ENCODE data around the gene MAP6. TPM values are rescaled to one million over a fixed set of nuclear protein-coding genes. Genes with fewer than 3 reads are reported as not detected.

Gene MAP6
- total RNA-seq, 4 donors from 2014 or later = 10.4 to 16.3 (median 11.7) TPM

DNA sequence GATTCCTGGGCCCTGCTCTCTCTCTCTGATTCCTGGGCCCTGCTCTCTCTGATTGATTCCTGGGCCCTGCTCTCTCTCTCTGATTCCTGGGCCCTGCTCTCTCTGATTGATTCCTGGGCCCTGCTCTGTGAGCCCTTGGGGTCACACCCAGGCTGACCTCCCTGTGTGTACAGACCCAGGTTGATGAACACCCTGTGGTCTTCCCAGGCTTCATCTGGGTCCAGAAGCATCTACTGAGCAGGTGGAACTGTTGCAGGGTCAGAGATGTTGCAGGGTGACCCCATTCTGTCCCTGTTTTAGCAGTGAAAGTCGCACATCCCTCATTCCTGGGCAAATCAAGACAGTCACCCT, 126.8 kb downstream of the MAP6 start:
- TF ChIP-seq POLR2A (IDR thresholded peaks at IDR 0.05) (no peak), EP300 (IDR thresholded peaks at IDR 0.05) (no peak)
- TF ChIP-seq, protein P1, sequence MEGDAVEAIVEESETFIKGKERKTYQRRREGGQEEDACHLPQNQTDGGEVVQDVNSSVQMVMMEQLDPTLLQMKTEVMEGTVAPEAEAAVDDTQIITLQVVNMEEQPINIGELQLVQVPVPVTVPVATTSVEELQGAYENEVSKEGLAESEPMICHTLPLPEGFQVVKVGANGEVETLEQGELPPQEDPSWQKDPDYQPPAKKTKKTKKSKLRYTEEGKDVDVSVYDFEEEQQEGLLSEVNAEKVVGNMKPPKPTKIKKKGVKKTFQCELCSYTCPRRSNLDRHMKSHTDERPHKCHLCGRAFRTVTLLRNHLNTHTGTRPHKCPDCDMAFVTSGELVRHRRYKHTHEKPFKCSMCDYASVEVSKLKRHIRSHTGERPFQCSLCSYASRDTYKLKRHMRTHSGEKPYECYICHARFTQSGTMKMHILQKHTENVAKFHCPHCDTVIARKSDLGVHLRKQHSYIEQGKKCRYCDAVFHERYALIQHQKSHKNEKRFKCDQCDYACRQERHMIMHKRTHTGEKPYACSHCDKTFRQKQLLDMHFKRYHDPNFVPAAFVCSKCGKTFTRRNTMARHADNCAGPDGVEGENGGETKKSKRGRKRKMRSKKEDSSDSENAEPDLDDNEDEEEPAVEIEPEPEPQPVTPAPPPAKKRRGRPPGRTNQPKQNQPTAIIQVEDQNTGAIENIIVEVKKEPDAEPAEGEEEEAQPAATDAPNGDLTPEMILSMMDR (IDR thresholded peaks at IDR 0.05) = no peak
- no peak overlapping the region for H3K27ac ChIP-seq
- no peaks in the 10 kb centered on the region for H3K36me3 ChIP-seq
- no peak overlapping the region for H3K4me3 ChIP-seq
- H3K9me3 ChIP-seq = no peaks in the 10 kb centered on the region
- H3K27me3 ChIP-seq = no peaks in the 10 kb centered on the region
- peaks cover 0 to 5% (median 0%) of the 10 kb centered on the region in 4 donors for H3K4me1 ChIP-seq
- no peak for DNase-seq (ENCODE audit: low spot score in 2 of 2)
- 91% methylated on average over 1 of the region's 1 CpG; no CpG with 5 or more reads in 1 of the 2 donors for WGBS, 2 donors

GRCh38 chr11:75541193-75542087, 127.4 kb downstream of the MAP6 start:
- Histone ChIP-seq H3K36me3 (no peaks in the 10 kb centered on the region), H3K4me3 (no peak overlapping the region), H3K4me1 (peaks cover 0 to 5% (median 0%) of the 10 kb centered on the region in 4 donors), H3K27ac (no peak overlapping the region), H3K9me3 (no peaks in the 10 kb centered on the region), H3K27me3 (no peaks in the 10 kb centered on the region)
- no peak for TF ChIP-seq POLR2A (IDR thresholded peaks at IDR 0.05)
- TF ChIP-seq, protein P1 (IDR thresholded peaks at IDR 0.05) = no peak
- no peak for TF ChIP-seq EP300 (IDR thresholded peaks at IDR 0.05)
- 97 to 99% methylated on average over 4 of the region's 4 CpGs for WGBS, 2 donors
- no peak for DNase-seq (ENCODE audit: low spot score in 2 of 2)

DNA sequence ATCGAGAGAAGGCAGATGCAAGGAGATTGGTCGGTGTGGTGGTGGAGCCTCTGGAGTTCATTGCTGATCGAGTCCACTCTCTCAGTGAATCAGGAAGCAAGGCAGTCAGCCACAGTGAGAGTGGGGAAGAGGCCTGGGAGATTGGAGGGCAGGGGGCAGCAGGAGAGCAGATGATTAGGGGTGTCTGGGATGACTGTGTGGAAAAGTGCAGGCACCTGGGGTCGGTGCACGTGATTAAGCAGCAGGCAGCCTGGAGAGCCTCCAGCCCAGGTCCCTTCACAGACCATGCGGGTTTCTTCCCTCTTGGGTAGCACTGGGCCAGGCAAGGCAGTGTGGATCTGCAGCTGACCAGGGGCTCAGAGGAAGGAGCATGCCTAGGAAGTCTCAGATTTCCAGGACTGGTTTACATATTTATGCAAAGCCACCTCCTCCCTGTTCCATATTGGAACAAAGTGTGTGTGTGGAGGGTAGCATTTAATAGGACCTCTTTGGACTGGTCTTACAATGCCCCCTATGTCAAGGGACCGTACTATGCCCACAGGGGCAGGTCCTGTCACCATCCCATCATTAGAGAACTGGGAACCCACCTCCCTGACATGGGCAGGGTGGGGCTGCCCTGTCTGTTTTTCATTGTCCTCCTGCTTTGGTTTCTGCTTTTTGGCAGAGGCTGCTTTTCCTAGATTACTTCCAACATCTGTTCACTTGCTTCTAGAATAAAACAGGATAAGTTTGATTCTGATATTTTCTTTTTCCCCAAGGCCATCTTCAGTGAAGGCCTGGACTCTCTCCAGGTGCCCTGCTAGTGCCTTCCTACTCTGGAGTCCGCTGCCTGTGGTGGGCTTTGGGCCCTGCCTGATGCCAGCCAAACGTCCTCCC, 129.1 kb downstream of the MAP6 start:
- Histone ChIP-seq H3K4me3 (no peak overlapping the region), H3K36me3 (no peaks in the 10 kb centered on the region), H3K4me1 (peaks cover 0 to 5% (median 0%) of the 10 kb centered on the region in 4 donors), H3K27me3 (no peaks in the 10 kb centered on the region), H3K9me3 (no peaks in the 10 kb centered on the region), H3K27ac (no peak overlapping the region)
- WGBS, 2 donors = 47 to 50% methylated on average over 9 of the region's 9 CpGs
- DNase-seq (ENCODE audit: low spot score in 2 of 2) = no peak
- TF ChIP-seq EP300 (IDR thresholded peaks at IDR 0.05) (no peak), POLR2A (IDR thresholded peaks at IDR 0.05) (no peak)
- TF ChIP-seq, protein P1 (IDR thresholded peaks at IDR 0.05) = no peak

DNA sequence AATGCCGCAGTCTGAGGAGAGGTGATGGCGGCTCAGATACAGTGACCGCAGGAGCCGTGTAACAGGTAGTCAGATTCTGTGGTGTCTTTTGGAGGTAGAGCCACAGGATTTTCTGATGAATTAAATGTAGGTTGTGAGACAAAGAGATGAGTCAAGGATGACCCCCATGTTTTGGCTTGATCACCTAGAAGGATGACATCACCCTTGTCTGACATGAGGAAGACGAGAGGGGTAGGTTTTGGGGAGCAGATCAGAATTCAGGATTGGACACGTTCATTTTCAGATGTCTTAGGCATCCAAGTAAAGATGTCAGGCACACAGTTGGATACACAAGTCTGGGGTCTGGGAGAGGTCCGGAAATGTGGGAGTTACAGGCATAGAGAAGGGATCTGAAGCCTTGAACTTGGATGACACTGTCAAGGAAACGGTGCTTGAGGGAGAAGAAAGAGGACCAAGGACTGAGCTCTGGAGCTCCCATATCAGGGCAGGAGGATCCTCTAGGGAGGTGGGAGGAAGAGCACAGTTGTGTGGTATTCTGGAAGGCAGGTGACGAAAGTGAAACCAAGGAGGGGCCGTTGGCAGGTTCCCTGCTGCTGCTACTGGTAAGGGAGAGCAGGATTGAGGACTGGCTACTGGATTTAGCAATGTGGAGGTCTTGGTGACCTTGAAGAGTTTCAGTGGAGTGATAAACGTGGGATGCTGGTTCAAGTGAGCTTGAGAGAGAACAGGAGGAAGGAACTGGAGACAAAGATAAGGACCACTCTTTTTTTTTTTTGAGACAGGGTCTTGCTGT, 130.5 kb downstream of the MAP6 start:
- Histone ChIP-seq H3K4me3 (no peak overlapping the region), H3K4me1 (peaks cover 0 to 11% (median 0%) of the 10 kb centered on the region in 4 donors), H3K36me3 (no peaks in the 10 kb centered on the region), H3K27ac (no peak overlapping the region), H3K9me3 (no peaks in the 10 kb centered on the region), H3K27me3 (no peaks in the 10 kb centered on the region)
- WGBS, 2 donors = 86% methylated on average over 11 of the region's 11 CpGs
- DNase-seq (ENCODE audit: low spot score in 2 of 2) = no peak
- TF ChIP-seq, protein P1 (IDR thresholded peaks at IDR 0.05) = no peak
- TF ChIP-seq EP300 (IDR thresholded peaks at IDR 0.05) (no peak), POLR2A (IDR thresholded peaks at IDR 0.05) (no peak)

All from tibial nerve (tissue), 4 donors.